HL-60/S4 treated with phorbol 12-myristate 13-acetate at 8.2 ng/mL for 4 days and 3 days (cell line): ENCODE data around the gene ARHGEF25.
"Not testable (repeated sequence)": the region's sequence is repeated elsewhere in the genome, so short reads cannot be mapped to it uniquely, and the experiment has no call there.

ENCODE experiments used
- in situ Hi-C: fragments of 300-500 bp; cut with MboI; formaldehyde crosslinking; loops from 2 replicates; pipeline ENCODE4 v1.15.0; 2022; ENCODE audit warnings: low sequenced_read_pairs

ARHGEF25 gene

GRCh38 chr12:57607958-57608663 is 3.1 kb upstream of the ARHGEF25 start:
- in situ Hi-C loops, result no loop called here

- in situ Hi-C loops, result no loop called here
Measured at GRCh38 chr12:57609101-57609780, 2.0 kb upstream of the ARHGEF25 start.

- in situ Hi-C loops, result no loop called here
Measured at GRCh38 chr12:57609781-57610553, 1.3 kb upstream of the ARHGEF25 start.

- in situ Hi-C loops, result no loop called here
Measured at GRCh38 chr12:57610554-57611107, 604 bp upstream of the ARHGEF25 start.

- in situ Hi-C loops, result no loop called here
Measured at GRCh38 chr12:57611827-57612710, 834 bp downstream of the ARHGEF25 start.

- in situ Hi-C loops, result no loop called here
Measured at GRCh38 chr12:57612711-57613426, 1.6 kb downstream of the ARHGEF25 start.

- in situ Hi-C loops, result no loop called here
Measured at GRCh38 chr12:57613427-57614109, 2.3 kb downstream of the ARHGEF25 start.

GRCh38 chr12:57614178-57614947 is 3.1 kb downstream of the ARHGEF25 start:
- in situ Hi-C loops, result no loop called here

GRCh38 chr12:57614948-57615500 is 3.8 kb downstream of the ARHGEF25 start:
- in situ Hi-C loops, result no loop called here

- in situ Hi-C loops, result no loop called here
Measured at GRCh38 chr12:57615637-57616036, 4.4 kb downstream of the ARHGEF25 start.

- in situ Hi-C loops, result no loop called here
Measured at GRCh38 chr12:57616383-57617101, 5.3 kb downstream of the ARHGEF25 start.

- in situ Hi-C loops, result no loop called here
Measured at GRCh38 chr12:57617942-57618341, 6.7 kb downstream of the ARHGEF25 start.

- in situ Hi-C loops, result not testable (repeated sequence)
Measured at GRCh38 chr12:57618431-57618830, 7.2 kb downstream of the ARHGEF25 start.

GRCh38 chr12:57618966-57619433 is 7.8 kb downstream of the ARHGEF25 start:
- in situ Hi-C loops, result no loop called here

GRCh38 chr12:57619434-57620244 is 8.4 kb downstream of the ARHGEF25 start:
- in situ Hi-C loops, result no loop called here

- in situ Hi-C loops, result no loop called here
Measured at GRCh38 chr12:57620245-57620935, 9.2 kb downstream of the ARHGEF25 start.
